HepG2 (cell line): ENCODE results near the gene MOK. TPM values are rescaled to one million over a fixed set of nuclear protein-coding genes. Genes with fewer than 3 reads are reported as not detected.

Experiments used
- ATAC-seq: fragments of 200-7000 bp; cut with Tn5 transposase; 3 replicates; pipeline ENCODE4 v1.9.1; 2020; ENCODE audit warnings: mild to moderate bottlenecking, moderate library complexity
- BruUV-seq: library from RNA; stranded (reverse); fragments of 400-500 nt; replicated peaks from 2 replicates; lab custom pipeline; 2021; lab: Mats Ljungman, UMichigan
- CTCF ChIA-PET: fragments of 300-600 bp; formaldehyde crosslinking; extraction: SDS; loops from one replicate; lab custom pipeline; 2021; ENCODE audit warnings: low total read pairs, inconsistent platforms, low intra/inter-chr PET ratio; lab: Yijun Ruan, JAX
- POLR2A ChIA-PET: fragments of 350-600 bp; sonication (Branson Sonifier 250); formaldehyde crosslinking; loops from one replicate; lab custom pipeline; 2020; ENCODE audit warnings: antibody characterized with exemption, inconsistent platforms; lab: Yijun Ruan, JAX
- DNase-seq: peaks from one replicate; pipeline ENCODE4 v3.0.0-alpha.2; 2015; ENCODE audit warnings: low spot score
- FAIRE-seq: peaks from 3 replicates; lab custom pipeline; 2011; peaks lifted over from hg19 to GRCh38; lab: Jason Lieb, UNC
- H2AFZ ChIP-seq: one replicate; pipeline ENCODE4 v1.6.1; 2011; ENCODE audit warnings: low read length, inconsistent platforms
- H3K27ac ChIP-seq: fragments of 300-600 bp; 3 replicates; pipeline ENCODE4 v1.8.0; 2011; ENCODE audit warnings: mixed run types, mild to moderate bottlenecking, mixed read lengths, low read length, inconsistent platforms; ENCODE audit not compliant: insufficient read depth; ENCODE audit errors: extremely low read length
- H3K27me3 ChIP-seq, 2 experiments: fragments of 200-600 bp in 1 of 2; 2 replicates in 1 of 2; 3 replicates in 1 of 2; pipeline versions ENCODE4 v1.6.0 to v1.8.0; 2011; ENCODE audit warnings: low read length in 2 of 2, mild to moderate bottlenecking in 2 of 2, moderate library complexity in 2 of 2, inconsistent platforms in 1 of 2; ENCODE audit not compliant: insufficient read depth in 2 of 2, control insufficient read depth in 1 of 2
- H3K36me3 ChIP-seq, 2 experiments: fragments of 200-600 bp in 1 of 2; replicated peaks in 1 of 2; 2 replicates in 1 of 2; 3 replicates in 1 of 2; pipeline versions ENCODE4 v1.5.1 to v1.8.0; 2011; ENCODE audit warnings: low read length in 2 of 2, inconsistent platforms in 1 of 2; ENCODE audit not compliant: insufficient read depth in 2 of 2, control insufficient read depth in 1 of 2
- H3K4me1 ChIP-seq: 2 replicates; pipeline ENCODE4 v1.5.1; 2012; ENCODE audit warnings: low read length, inconsistent platforms; ENCODE audit not compliant: insufficient read depth
- H3K4me2 ChIP-seq: 2 replicates; pipeline ENCODE4 v1.6.0; 2011; ENCODE audit warnings: low read depth, low read length, inconsistent platforms
- H3K4me3 ChIP-seq, 3 experiments: fragments of 200-600 bp in 1 of 3; sonication (generic), shearing (Covaris generic) in 1 of 3; replicated peaks in 1 of 3; 2 replicates each; pipeline ENCODE4 v1.5.1; 2011 to 2016; ENCODE audit warnings: low read length in 3 of 3, inconsistent platforms in 2 of 3, low read depth in 2 of 3, mild to moderate bottlenecking in 2 of 3, control low read depth in 1 of 3, mixed read lengths in 1 of 3; ENCODE audit not compliant: insufficient read depth in 1 of 3
- H3K79me2 ChIP-seq: one replicate; pipeline ENCODE4 v1.6.1; 2011; ENCODE audit warnings: low read length, inconsistent platforms; ENCODE audit not compliant: insufficient read depth
- H3K9ac ChIP-seq: 2 replicates; pipeline ENCODE4 v1.6.0; 2011; ENCODE audit warnings: mild to moderate bottlenecking, low read depth, low read length, inconsistent platforms; ENCODE audit not compliant: insufficient read depth
- H3K9me3 ChIP-seq: 2 replicates; pipeline ENCODE4 v1.5.1; 2012; ENCODE audit warnings: mild to moderate bottlenecking, low read length
- H4K20me1 ChIP-seq: 2 replicates; pipeline ENCODE4 v1.6.0; 2011; ENCODE audit warnings: inconsistent platforms, mild to moderate bottlenecking, low read length, moderate library complexity; ENCODE audit not compliant: insufficient read depth
- AGO1 ChIP-seq: fragments of 200-400 bp; formaldehyde crosslinking; IDR thresholded peaks from 2 replicates; pipeline ENCODE4 v1.6.1; 2017; ENCODE audit warnings: mild to moderate bottlenecking, low read depth, low read length, moderate library complexity; ENCODE audit not compliant: poor library complexity, severe bottlenecking
- CBFB ChIP-seq: sonication (generic); formaldehyde crosslinking; IDR thresholded peaks from 2 replicates; pipeline ENCODE4 v1.4.0; 2020; ENCODE audit warnings: missing genetic modification reagents
- HES4 ChIP-seq: sonication (generic); formaldehyde crosslinking; IDR thresholded peaks from 2 replicates; pipeline ENCODE4 v1.9.0; 2021; ENCODE audit warnings: mild to moderate bottlenecking, missing genetic modification reagents, borderline replicate concordance
- PAWR ChIP-seq: sonication (generic); formaldehyde crosslinking; IDR thresholded peaks from 2 replicates; pipeline ENCODE4 v1.4.0; 2020; ENCODE audit warnings: missing genetic modification reagents, mild to moderate bottlenecking, borderline replicate concordance
- RBM22 ChIP-seq: fragments of 200-400 bp; formaldehyde crosslinking; optimal IDR thresholded peaks from 2 replicates; pipeline ENCODE3; 2017; ENCODE audit warnings: mild to moderate bottlenecking, low read length, moderate library complexity
- TGIF2 ChIP-seq: IDR thresholded peaks from 2 replicates; pipeline ENCODE4 v1.6.1; 2016; ENCODE audit warnings: control low read depth, missing compliant biosample characterization
- ZBTB7A ChIP-seq: sonication (generic); formaldehyde crosslinking; IDR thresholded peaks from 2 replicates; pipeline ENCODE4 v1.8.0; 2022; ENCODE audit warnings: mild to moderate bottlenecking, missing genetic modification reagents
- ZNF274 ChIP-seq: sonication (generic); formaldehyde crosslinking; IDR thresholded peaks from 2 replicates; pipeline ENCODE4 v1.5.1; 2020; ENCODE audit warnings: mild to moderate bottlenecking, missing genetic modification reagents
- ZNF460 ChIP-seq: sonication (generic); formaldehyde crosslinking; IDR thresholded peaks from 2 replicates; pipeline ENCODE4 v1.5.1; 2020; ENCODE audit warnings: missing genetic modification reagents, mild to moderate bottlenecking, borderline replicate concordance
- ZNF720 ChIP-seq: sonication (generic); formaldehyde crosslinking; IDR thresholded peaks from 2 replicates; pipeline ENCODE4 v1.4.0; 2020; ENCODE audit warnings: missing genetic modification reagents
- WGBS: methylation state at CpG from one replicate; pipeline ENCODE4 v1.1.6; 2017; ENCODE audit warnings: low lambda C conversion rate; 5-methylcytosine and 5-hydroxymethylcytosine counted together
- in situ Hi-C: cut with HindIII; loops from 2 replicates; pipeline ENCODE4 v1.10.0; 2017; ENCODE audit warnings: low pct_unique_long_range_greater_than_20kb; ENCODE audit not compliant: extremely low pct_ligation_motif_present
- intact Hi-C: fragments of 100-400 bp; cut with micrococcal nuclease; formaldehyde crosslinking; loops from one replicate; pipeline ENCODE4 v1.10.0; 2022; ENCODE audit not compliant: unreplicated experiment
- polyA plus RNA-seq, 8 experiments: library from polyadenylated mRNA; depleted of rRNA in 3 of 8; stranded (reverse) in 7 of 8; unstranded in 1 of 8; fragments of >200 nt; fragmentation: Illumina TruSeq in 4 of 8; extraction: Trizol in 4 of 8; gene quantifications; 2 replicates each; pipeline versions ENCODE4 v1.2.1 to v1.2.3, GENCODE V29; 2011 to 2016; ENCODE audit warnings: low read depth in 4 of 8, missing spikeins in 1 of 8, mixed read lengths in 1 of 8; ENCODE audit not compliant: insufficient read depth in 1 of 8
- total RNA-seq, 5 experiments: library from RNA; depleted of rRNA; stranded (reverse); fragments of >200 nt; fragmentation: Illumina TruSeq; extraction: Trizol; gene quantifications; 2 replicates each; pipeline ENCODE4 v1.2.3, GENCODE V29; 2016; ENCODE audit warnings: low read depth in 1 of 5
- TF ChIP-seq, protein P1 (sequence below): sonication (generic); formaldehyde crosslinking; IDR thresholded peaks from 2 replicates; pipeline ENCODE4 v1.9.0; 2021; ENCODE audit warnings: mild to moderate bottlenecking, missing genetic modification reagents

The MOK gene
- total and polyA plus RNA-seq, 2 of the 13 experiments (the other 11 are each of a cell fraction or from before 2014, with no cell fraction given) = 15.3 to 16.9 TPM

DNA sequence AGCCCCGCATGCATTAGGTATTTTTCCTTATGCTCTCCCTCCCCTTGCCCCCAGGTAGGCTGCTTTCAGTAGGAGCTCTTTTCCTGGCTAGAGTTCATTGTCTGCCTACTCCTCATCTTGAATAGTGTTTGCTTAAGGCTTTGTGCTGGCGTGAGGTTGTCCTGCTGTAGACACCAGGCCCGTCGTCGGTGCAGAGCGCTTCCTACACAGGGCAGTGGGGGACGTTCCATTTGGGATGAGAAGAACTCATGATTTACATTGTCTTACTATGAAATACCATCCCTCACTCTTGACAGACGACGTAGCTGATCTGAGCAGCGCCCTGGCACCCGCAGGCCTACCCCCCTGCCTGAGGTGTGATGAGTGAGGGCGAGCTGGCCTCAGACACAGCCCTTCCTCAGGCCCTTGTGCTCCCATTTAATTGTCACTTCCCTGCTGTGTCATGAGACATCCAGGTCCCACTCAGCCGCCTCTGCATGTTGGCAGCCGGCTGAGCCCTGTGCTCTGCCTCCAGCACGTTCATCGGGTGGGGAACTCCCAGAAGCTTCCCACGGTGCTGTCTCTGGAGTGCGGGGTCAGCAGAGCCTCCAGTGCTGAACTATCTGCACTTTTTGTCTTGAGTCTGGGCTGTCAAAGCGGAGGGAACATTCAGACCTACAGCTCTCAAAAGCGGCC, 89.3 kb downstream of the MOK start:
- BruUV-seq = no TSS peak
- no peak overlapping the region for H2AFZ ChIP-seq
- no peaks in the 10 kb centered on the region for H4K20me1 ChIP-seq
- FAIRE-seq (no peak), ATAC-seq (no peak), DNase-seq (no peak)
- H3K36me3 ChIP-seq = peaks cover 10 to 13% of the 10 kb centered on the region in 2 experiments; a peak in 3 of 5 replicates
- no peak for TF ChIP-seq ZBTB7A (CRISPR knock-in tag)
- TF ChIP-seq RBM22 = peak; percentile 46
- H3K4me3 ChIP-seq = no peak overlapping the region
- in situ Hi-C loops (no loop called here), intact Hi-C loops (no loop called here)
- H3K4me1 ChIP-seq = no peaks in the 10 kb centered on the region
- CTCF ChIA-PET = interaction anchor here (1.2 kb wide), 1 partner anchor 98 kb away, joined by 3 read pairs; no protein-coding TSS in a partner anchor
- H3K27ac ChIP-seq = no peak overlapping the region
- POLR2A ChIA-PET = no interaction called here
- H3K4me2 ChIP-seq = no peak overlapping the region
- no peak overlapping the region for H3K9ac ChIP-seq
- WGBS = 94% methylated on average over 20 of the region's 20 CpGs
- H3K79me2 ChIP-seq = peaks cover 2% of the 10 kb centered on the region
- H3K9me3 ChIP-seq = no peaks in the 10 kb centered on the region
- no peaks in the 10 kb centered on the region for H3K27me3 ChIP-seq

DNA sequence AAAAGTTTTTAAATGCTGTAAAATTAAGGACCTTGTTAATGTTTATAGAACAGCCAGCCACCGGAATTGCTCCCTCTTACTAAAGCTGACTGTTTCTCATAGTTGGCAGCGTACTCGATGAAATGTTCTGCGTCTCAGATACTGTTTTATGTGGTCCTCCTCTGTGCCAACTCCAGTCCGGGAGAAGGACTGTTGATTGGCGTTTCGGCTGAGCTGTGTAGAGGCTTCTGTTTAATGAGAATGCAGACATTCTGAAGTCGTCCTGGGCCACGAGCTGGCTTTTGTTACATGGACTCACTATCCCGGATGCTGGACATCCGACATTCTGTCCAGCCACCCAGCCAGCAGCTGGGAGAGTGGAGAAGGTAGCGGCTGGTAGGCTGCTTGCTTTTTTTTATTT, 89.9 kb downstream of the MOK start:
- no peak for FAIRE-seq
- Histone ChIP-seq H3K4me1 (no peaks in the 10 kb centered on the region), H4K20me1 (no peaks in the 10 kb centered on the region), H2AFZ (no peak overlapping the region), H3K27me3 (no peaks in the 10 kb centered on the region), H3K4me3 (no peak overlapping the region), H3K4me2 (no peak overlapping the region), H3K79me2 (peaks cover 2% of the 10 kb centered on the region), H3K9me3 (no peaks in the 10 kb centered on the region), H3K27ac (no peak overlapping the region), H3K9ac (no peak overlapping the region), H3K36me3 (peaks cover 11 to 18% of the 10 kb centered on the region in 2 experiments; a peak in 4 of 5 replicates)
- no peak for DNase-seq
- BruUV-seq = no TSS peak
- no peak for ATAC-seq
- intact Hi-C loops = no loop called here
- WGBS = 90% methylated on average over 12 of the region's 12 CpGs
- ChIA-PET POLR2A (no interaction called here), CTCF (interaction anchor here (1.2 kb wide), 1 partner anchor 99 kb away, joined by 3 read pairs; no protein-coding TSS in a partner anchor)
- in situ Hi-C loops = no loop called here
- TF ChIP-seq, protein P1, sequence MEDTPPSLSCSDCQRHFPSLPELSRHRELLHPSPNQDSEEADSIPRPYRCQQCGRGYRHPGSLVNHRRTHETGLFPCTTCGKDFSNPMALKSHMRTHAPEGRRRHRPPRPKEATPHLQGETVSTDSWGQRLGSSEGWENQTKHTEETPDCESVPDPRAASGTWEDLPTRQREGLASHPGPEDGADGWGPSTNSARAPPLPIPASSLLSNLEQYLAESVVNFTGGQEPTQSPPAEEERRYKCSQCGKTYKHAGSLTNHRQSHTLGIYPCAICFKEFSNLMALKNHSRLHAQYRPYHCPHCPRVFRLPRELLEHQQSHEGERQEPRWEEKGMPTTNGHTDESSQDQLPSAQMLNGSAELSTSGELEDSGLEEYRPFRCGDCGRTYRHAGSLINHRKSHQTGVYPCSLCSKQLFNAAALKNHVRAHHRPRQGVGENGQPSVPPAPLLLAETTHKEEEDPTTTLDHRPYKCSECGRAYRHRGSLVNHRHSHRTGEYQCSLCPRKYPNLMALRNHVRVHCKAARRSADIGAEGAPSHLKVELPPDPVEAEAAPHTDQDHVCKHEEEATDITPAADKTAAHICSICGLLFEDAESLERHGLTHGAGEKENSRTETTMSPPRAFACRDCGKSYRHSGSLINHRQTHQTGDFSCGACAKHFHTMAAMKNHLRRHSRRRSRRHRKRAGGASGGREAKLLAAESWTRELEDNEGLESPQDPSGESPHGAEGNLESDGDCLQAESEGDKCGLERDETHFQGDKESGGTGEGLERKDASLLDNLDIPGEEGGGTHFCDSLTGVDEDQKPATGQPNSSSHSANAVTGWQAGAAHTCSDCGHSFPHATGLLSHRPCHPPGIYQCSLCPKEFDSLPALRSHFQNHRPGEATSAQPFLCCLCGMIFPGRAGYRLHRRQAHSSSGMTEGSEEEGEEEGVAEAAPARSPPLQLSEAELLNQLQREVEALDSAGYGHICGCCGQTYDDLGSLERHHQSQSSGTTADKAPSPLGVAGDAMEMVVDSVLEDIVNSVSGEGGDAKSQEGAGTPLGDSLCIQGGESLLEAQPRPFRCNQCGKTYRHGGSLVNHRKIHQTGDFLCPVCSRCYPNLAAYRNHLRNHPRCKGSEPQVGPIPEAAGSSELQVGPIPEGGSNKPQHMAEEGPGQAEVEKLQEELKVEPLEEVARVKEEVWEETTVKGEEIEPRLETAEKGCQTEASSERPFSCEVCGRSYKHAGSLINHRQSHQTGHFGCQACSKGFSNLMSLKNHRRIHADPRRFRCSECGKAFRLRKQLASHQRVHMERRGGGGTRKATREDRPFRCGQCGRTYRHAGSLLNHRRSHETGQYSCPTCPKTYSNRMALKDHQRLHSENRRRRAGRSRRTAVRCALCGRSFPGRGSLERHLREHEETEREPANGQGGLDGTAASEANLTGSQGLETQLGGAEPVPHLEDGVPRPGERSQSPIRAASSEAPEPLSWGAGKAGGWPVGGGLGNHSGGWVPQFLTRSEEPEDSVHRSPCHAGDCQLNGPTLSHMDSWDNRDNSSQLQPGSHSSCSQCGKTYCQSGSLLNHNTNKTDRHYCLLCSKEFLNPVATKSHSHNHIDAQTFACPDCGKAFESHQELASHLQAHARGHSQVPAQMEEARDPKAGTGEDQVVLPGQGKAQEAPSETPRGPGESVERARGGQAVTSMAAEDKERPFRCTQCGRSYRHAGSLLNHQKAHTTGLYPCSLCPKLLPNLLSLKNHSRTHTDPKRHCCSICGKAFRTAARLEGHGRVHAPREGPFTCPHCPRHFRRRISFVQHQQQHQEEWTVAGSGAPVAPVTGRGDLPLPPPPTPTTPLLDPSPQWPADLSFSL (CRISPR knock-in tag) = no peak
- TF ChIP-seq HES4 (CRISPR knock-in tag) (no peak), CBFB (no peak), AGO1 (no peak), ZNF460 (CRISPR knock-in tag) (no peak), ZNF274 (CRISPR knock-in tag) (no peak), TGIF2 (CRISPR knock-in tag) (no peak), ZNF720 (CRISPR knock-in tag) (no peak), PAWR (CRISPR knock-in tag) (no peak)
